ENCODE results near the gene EIF4E.
"Not testable (repeated sequence)": the region's sequence is repeated elsewhere in the genome, so short reads cannot be mapped to it uniquely, and the experiment has no call there.

EIF4E gene

DNA sequence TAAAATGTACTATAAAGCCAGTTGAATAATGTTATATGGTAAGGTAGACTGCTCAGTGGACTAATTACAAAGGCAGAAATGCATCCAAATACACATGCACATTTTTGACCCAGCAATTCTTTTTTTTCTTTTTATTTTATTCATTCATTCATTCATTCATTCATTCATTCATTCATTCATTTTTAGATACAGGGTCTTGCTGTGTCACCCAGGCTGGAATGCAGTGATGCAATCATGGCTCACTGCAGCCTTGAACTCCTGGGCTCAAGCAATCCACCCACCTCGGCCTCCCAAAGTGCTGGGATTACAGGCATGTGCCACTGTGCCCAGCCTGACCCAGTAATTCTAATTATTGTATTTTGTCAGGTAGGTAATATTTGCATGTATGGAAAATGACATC lies 97.9 kb downstream of the EIF4E start:
- not testable (repeated sequence) for H3K4me1 Mint-ChIP-seq (ENCODE audit: low read depth); H3K4me3 Mint-ChIP-seq; H3K36me3 Mint-ChIP-seq; H3K27ac Mint-ChIP-seq; H3K27me3 Mint-ChIP-seq; H3K9me3 Mint-ChIP-seq (ENCODE audit: low read depth)
